WTC11 (cell line): ENCODE results near the gene CLEC1A. TPM values are rescaled to one million over a fixed set of nuclear protein-coding genes. Genes with fewer than 3 reads are reported as not detected.

Source experiments
- ATAC-seq: fragments of 200-7000 bp; cut with Tn5 transposase; 2 replicates; pipeline ENCODE4 v1.10.0; 2021; ENCODE audit warnings: mild to moderate bottlenecking, moderate library complexity
- CTCF ChIA-PET: fragments of 300-600 bp; sonication (Branson Sonifier 250); formaldehyde crosslinking; loops from one replicate; lab custom pipeline; 2021; ENCODE audit warnings: antibody characterized with exemption; lab: Charles Lee
- POLR2A ChIA-PET: fragments of 350-600 bp; sonication (Branson Sonifier 250); formaldehyde crosslinking; loops from one replicate; lab custom pipeline; 2021; ENCODE audit warnings: antibody characterized with exemption; lab: Charles Lee
- DNase-seq: peaks from one replicate; pipeline ENCODE4 v3.0.0; 2021; ENCODE audit warnings: low spot score
- H3K27ac Mint-ChIP-seq: 2 replicates; pipeline ENCODE4 v1.8.0; 2021; ENCODE audit warnings: mixed read lengths
- H3K27me3 Mint-ChIP-seq: 2 replicates; pipeline ENCODE4 v1.8.0; 2021; ENCODE audit warnings: low read depth, mild to moderate bottlenecking, moderate library complexity, mixed read lengths
- H3K36me3 Mint-ChIP-seq: 2 replicates; pipeline ENCODE4 v1.8.0; 2021; ENCODE audit warnings: mixed read lengths
- H3K4me1 Mint-ChIP-seq: 2 replicates; pipeline ENCODE4 v1.8.0; 2022; ENCODE audit warnings: mixed read lengths
- H3K4me3 Mint-ChIP-seq: 2 replicates; pipeline ENCODE4 v1.8.0; 2021; ENCODE audit warnings: mild to moderate bottlenecking, moderate library complexity, mixed read lengths
- H3K9me3 Mint-ChIP-seq: 2 replicates; pipeline ENCODE4 v1.8.0; 2021; ENCODE audit warnings: mixed read lengths
- ATF1 ChIP-seq: sonication (generic); formaldehyde crosslinking; IDR thresholded peaks from 2 replicates; pipeline ENCODE4 v1.8.1; 2023; ENCODE audit warnings: mild to moderate bottlenecking, moderate library complexity, missing genetic modification reagents
- CBFB ChIP-seq: sonication (generic); formaldehyde crosslinking; IDR thresholded peaks from 2 replicates; pipeline ENCODE4 v1.8.1; 2022; ENCODE audit warnings: mild to moderate bottlenecking, low read depth, missing genetic modification reagents
- ELF4 ChIP-seq: sonication (generic); formaldehyde crosslinking; IDR thresholded peaks from 2 replicates; pipeline ENCODE4 v1.8.1; 2022; ENCODE audit warnings: low read depth, mild to moderate bottlenecking, moderate library complexity, missing genetic modification reagents
- JAZF1 ChIP-seq: fragments of 250-450 bp; sonication (Bioruptor Pico); IDR thresholded peaks from 2 replicates; pipeline ENCODE4 v1.9.0; 2021; ENCODE audit warnings: moderate library complexity, mild to moderate bottlenecking, inconsistent platforms
- NFYB ChIP-seq: sonication (generic); formaldehyde crosslinking; conservative IDR thresholded peaks from 2 replicates; pipeline ENCODE4 v1.8.0; 2022; ENCODE audit warnings: low read depth, missing genetic modification reagents
- NR1H2 ChIP-seq: sonication (generic); formaldehyde crosslinking; IDR thresholded peaks from 2 replicates; pipeline ENCODE4 v1.9.0; 2021; ENCODE audit warnings: mild to moderate bottlenecking, moderate library complexity, missing genetic modification reagents
- NR3C1 ChIP-seq: sonication (generic); formaldehyde crosslinking; conservative IDR thresholded peaks from 2 replicates; pipeline ENCODE4 v1.8.1; 2023; ENCODE audit warnings: low read depth, mild to moderate bottlenecking, missing genetic modification reagents
- SP1 ChIP-seq: sonication (generic); formaldehyde crosslinking; conservative IDR thresholded peaks from 2 replicates; pipeline ENCODE4 v1.8.1; 2022; ENCODE audit warnings: missing genetic modification reagents
- TEAD4 ChIP-seq: sonication (generic); formaldehyde crosslinking; IDR thresholded peaks from 2 replicates; pipeline ENCODE4 v1.8.0; 2022; ENCODE audit warnings: mild to moderate bottlenecking, missing genetic modification reagents
- ZNF138 ChIP-seq: sonication (generic); formaldehyde crosslinking; conservative IDR thresholded peaks from 2 replicates; pipeline ENCODE4 v1.8.1; 2022; ENCODE audit warnings: mild to moderate bottlenecking, moderate library complexity, missing genetic modification reagents
- ZNF671 ChIP-seq: fragments of 250-450 bp; sonication (Bioruptor Pico); IDR thresholded peaks from 2 replicates; pipeline ENCODE4 v1.8.0; 2021; ENCODE audit warnings: mild to moderate bottlenecking
- total RNA-seq: library from RNA; stranded (reverse); gene quantifications from 3 replicates; pipeline ENCODE4 v1.2.3, GENCODE V29; 2021
- TF ChIP-seq, protein P1 (sequence below): fragments of 250-450 bp; sonication (Bioruptor Pico); IDR thresholded peaks from 2 replicates; pipeline ENCODE4 v1.9.0; 2021; ENCODE audit warnings: mild to moderate bottlenecking, borderline replicate concordance
- TF ChIP-seq, protein P2 (sequence below): fragments of 250-450 bp; sonication (Bioruptor Pico); conservative IDR thresholded peaks from 2 replicates; pipeline ENCODE4 v1.9.0; 2021; ENCODE audit warnings: mild to moderate bottlenecking
- TF ChIP-seq, protein P3 (sequence below): fragments of 250-450 bp; sonication (Bioruptor Pico); IDR thresholded peaks from 2 replicates; pipeline ENCODE4 v1.8.0; 2021; ENCODE audit warnings: mild to moderate bottlenecking
- TF ChIP-seq, protein P4 (sequence below): sonication (generic); formaldehyde crosslinking; IDR thresholded peaks from 2 replicates; pipeline ENCODE4 v1.8.1; 2023; ENCODE audit warnings: mild to moderate bottlenecking, missing genetic modification reagents, borderline replicate concordance
- TF ChIP-seq, protein P5 (sequence below): sonication (generic); formaldehyde crosslinking; IDR thresholded peaks from 2 replicates; pipeline ENCODE4 v1.8.0; 2022; ENCODE audit warnings: mild to moderate bottlenecking, missing genetic modification reagents

Gene CLEC1A
- total RNA-seq, 1 experiment from 2014 or later: not detected

DNA sequence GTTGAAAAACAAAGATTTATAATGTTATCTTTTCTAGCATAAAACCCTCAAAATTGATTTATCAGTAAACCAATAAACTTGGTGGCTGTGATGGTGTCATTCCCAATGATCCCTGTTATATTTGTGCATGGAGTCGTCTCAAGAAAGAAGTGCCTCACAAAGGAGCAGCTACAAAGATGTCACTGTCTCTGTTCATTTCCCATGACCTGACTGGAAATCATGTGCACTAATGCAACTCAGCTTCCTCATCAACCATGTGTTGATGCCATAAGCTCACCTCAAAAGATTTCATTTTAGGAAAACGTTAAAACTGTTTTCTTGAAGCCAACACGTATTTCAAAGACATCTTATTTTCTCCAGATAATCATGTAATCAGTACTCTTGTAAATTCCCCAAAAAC is 28.8 kb downstream of the CLEC1A start (continued):
- TF ChIP-seq, protein P1, sequence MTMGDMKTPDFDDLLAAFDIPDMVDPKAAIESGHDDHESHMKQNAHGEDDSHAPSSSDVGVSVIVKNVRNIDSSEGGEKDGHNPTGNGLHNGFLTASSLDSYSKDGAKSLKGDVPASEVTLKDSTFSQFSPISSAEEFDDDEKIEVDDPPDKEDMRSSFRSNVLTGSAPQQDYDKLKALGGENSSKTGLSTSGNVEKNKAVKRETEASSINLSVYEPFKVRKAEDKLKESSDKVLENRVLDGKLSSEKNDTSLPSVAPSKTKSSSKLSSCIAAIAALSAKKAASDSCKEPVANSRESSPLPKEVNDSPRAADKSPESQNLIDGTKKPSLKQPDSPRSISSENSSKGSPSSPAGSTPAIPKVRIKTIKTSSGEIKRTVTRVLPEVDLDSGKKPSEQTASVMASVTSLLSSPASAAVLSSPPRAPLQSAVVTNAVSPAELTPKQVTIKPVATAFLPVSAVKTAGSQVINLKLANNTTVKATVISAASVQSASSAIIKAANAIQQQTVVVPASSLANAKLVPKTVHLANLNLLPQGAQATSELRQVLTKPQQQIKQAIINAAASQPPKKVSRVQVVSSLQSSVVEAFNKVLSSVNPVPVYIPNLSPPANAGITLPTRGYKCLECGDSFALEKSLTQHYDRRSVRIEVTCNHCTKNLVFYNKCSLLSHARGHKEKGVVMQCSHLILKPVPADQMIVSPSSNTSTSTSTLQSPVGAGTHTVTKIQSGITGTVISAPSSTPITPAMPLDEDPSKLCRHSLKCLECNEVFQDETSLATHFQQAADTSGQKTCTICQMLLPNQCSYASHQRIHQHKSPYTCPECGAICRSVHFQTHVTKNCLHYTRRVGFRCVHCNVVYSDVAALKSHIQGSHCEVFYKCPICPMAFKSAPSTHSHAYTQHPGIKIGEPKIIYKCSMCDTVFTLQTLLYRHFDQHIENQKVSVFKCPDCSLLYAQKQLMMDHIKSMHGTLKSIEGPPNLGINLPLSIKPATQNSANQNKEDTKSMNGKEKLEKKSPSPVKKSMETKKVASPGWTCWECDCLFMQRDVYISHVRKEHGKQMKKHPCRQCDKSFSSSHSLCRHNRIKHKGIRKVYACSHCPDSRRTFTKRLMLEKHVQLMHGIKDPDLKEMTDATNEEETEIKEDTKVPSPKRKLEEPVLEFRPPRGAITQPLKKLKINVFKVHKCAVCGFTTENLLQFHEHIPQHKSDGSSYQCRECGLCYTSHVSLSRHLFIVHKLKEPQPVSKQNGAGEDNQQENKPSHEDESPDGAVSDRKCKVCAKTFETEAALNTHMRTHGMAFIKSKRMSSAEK: no peak
- TF ChIP-seq ZNF671 (CRISPR knock-in tag) (no peak), NR3C1 (no peak), ZNF138 (CRISPR knock-in tag) (no peak), ELF4 (CRISPR knock-in tag) (no peak), NR1H2 (no peak), SP1 (no peak), CBFB (CRISPR knock-in tag) (no peak)
- TF ChIP-seq, protein P2, sequence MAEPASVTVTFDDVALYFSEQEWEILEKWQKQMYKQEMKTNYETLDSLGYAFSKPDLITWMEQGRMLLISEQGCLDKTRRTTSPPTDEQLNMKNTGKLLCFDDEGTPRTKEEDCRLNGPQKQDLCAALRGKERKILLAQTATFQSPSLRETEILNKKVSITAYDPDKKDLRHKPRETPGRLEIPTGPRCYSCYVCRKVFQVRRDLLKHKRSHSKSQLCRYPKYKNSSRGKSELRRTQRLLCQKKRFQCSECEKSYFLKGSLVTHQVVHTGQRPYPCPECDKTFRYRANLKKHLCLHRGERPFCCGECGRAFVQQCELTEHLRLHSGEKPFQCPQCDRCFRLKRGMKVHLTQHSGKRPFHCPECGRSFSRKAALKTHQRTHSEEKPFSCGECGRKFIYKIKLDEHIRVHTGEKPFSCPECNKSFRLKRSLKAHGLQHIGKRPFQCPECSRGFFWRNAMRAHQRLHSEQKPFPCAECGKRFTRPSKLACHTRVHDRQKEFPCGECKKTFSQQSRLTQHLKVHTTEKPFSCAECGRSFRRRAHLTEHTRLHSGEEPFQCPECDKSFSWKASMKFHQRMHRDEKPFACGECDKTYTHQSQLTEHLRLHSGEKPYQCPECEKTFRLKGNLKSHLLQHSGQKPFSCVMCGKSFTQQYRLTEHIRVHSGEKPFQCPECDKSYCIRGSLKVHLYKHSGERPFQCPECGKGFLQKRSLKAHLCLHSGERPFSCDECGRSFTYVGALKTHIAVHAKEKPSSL (CRISPR knock-in tag): no peak
- TF ChIP-seq, protein P3, sequence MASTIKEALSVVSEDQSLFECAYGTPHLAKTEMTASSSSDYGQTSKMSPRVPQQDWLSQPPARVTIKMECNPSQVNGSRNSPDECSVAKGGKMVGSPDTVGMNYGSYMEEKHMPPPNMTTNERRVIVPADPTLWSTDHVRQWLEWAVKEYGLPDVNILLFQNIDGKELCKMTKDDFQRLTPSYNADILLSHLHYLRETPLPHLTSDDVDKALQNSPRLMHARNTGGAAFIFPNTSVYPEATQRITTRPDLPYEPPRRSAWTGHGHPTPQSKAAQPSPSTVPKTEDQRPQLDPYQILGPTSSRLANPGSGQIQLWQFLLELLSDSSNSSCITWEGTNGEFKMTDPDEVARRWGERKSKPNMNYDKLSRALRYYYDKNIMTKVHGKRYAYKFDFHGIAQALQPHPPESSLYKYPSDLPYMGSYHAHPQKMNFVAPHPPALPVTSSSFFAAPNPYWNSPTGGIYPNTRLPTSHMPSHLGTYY (CRISPR knock-in tag): no peak
- TF ChIP-seq, all 79 proteins: peak for 0

DNA sequence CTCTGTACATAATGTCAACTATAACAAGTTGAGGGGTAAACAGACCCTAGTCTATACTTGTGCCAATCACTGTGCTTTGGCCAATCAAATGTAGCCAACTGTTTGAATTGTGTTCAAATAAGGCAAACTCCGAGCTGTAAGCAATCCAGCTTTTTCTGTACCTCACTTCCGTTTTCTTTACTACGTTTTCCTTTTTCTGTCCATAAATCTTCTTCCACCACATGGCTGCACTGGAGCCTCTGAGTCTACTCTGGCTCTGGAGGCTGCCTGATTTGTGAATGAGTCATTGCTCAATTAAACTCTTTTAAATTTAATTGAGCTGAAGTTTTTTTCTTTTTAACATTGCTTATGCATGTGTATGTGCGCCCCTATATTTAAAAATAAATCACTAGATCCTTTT is 29.7 kb downstream of the CLEC1A start:
- Mint-ChIP-seq H3K27me3 (no peaks in the 10 kb centered on the region), H3K9me3 (no peaks in the 10 kb centered on the region), H3K4me3 (no peak overlapping the region), H3K36me3 (no peaks in the 10 kb centered on the region), H3K4me1 (peaks cover 17% of the 10 kb centered on the region), H3K27ac (no peak overlapping the region)
- POLR2A ChIA-PET: no interaction called here
- DNase-seq (no peak), ATAC-seq (no peak)
- TF ChIP-seq, protein P4, sequence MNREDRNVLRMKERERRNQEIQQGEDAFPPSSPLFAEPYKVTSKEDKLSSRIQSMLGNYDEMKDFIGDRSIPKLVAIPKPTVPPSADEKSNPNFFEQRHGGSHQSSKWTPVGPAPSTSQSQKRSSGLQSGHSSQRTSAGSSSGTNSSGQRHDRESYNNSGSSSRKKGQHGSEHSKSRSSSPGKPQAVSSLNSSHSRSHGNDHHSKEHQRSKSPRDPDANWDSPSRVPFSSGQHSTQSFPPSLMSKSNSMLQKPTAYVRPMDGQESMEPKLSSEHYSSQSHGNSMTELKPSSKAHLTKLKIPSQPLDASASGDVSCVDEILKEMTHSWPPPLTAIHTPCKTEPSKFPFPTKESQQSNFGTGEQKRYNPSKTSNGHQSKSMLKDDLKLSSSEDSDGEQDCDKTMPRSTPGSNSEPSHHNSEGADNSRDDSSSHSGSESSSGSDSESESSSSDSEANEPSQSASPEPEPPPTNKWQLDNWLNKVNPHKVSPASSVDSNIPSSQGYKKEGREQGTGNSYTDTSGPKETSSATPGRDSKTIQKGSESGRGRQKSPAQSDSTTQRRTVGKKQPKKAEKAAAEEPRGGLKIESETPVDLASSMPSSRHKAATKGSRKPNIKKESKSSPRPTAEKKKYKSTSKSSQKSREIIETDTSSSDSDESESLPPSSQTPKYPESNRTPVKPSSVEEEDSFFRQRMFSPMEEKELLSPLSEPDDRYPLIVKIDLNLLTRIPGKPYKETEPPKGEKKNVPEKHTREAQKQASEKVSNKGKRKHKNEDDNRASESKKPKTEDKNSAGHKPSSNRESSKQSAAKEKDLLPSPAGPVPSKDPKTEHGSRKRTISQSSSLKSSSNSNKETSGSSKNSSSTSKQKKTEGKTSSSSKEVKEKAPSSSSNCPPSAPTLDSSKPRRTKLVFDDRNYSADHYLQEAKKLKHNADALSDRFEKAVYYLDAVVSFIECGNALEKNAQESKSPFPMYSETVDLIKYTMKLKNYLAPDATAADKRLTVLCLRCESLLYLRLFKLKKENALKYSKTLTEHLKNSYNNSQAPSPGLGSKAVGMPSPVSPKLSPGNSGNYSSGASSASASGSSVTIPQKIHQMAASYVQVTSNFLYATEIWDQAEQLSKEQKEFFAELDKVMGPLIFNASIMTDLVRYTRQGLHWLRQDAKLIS (CRISPR knock-in tag): no peak
- TF ChIP-seq TEAD4 (CRISPR knock-in tag): no peak
- no peak for TF ChIP-seq JAZF1 (CRISPR knock-in tag)
- no peak for TF ChIP-seq NFYB (CRISPR knock-in tag)
- TF ChIP-seq, protein P5, sequence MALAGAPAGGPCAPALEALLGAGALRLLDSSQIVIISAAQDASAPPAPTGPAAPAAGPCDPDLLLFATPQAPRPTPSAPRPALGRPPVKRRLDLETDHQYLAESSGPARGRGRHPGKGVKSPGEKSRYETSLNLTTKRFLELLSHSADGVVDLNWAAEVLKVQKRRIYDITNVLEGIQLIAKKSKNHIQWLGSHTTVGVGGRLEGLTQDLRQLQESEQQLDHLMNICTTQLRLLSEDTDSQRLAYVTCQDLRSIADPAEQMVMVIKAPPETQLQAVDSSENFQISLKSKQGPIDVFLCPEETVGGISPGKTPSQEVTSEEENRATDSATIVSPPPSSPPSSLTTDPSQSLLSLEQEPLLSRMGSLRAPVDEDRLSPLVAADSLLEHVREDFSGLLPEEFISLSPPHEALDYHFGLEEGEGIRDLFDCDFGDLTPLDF (CRISPR knock-in tag): no peak
- no peak for TF ChIP-seq ATF1
- CTCF ChIA-PET: interaction anchor here (1.9 kb wide), 1 partner anchor 59 kb away, joined by 5 read pairs; the partner anchor contains the start of gene CLEC12B
